CD14-positive monocyte (primary cell): ENCODE results near the gene HEY2. TPM values are rescaled to one million over a fixed set of nuclear protein-coding genes. Genes with fewer than 3 reads are reported as not detected.
"Not testable (repeated sequence)": the region's sequence is repeated elsewhere in the genome, so short reads cannot be mapped to it uniquely, and the experiment has no call there.

Experiments used
- DNase-seq, 3 donors: peaks; one replicate each; pipeline ENCODE4 v3.0.0-alpha.2; 2011 to 2022
- H2AFZ ChIP-seq: 2 replicates; pipeline ENCODE4 v1.6.0; 2012; ENCODE audit warnings: mild to moderate bottlenecking, low read depth, low read length, inconsistent platforms; ENCODE audit not compliant: insufficient read depth, poor library complexity, severe bottlenecking
- H3K27ac ChIP-seq, 2 donors: 1 replicate in 1 of 2; 2 replicates in 1 of 2; pipeline ENCODE4 v1.5.1; 2012 to 2013; ENCODE audit warnings: low read length in 2 of 2, control low read depth in 1 of 2, inconsistent platforms in 1 of 2, low read depth in 1 of 2, mild to moderate bottlenecking in 1 of 2
- H3K27me3 ChIP-seq, 2 donors: one replicate each; pipeline versions ENCODE4 v1.6.0 to v1.6.1; 2011 to 2013; ENCODE audit warnings: low read length in 2 of 2; ENCODE audit not compliant: control insufficient read depth in 2 of 2, insufficient read depth in 2 of 2
- H3K36me3 ChIP-seq, 2 donors: replicated peaks in 1 of 2; 1 replicate in 1 of 2; 2 replicates in 1 of 2; pipeline versions ENCODE4 v1.5.1 to v1.6.1; 2012 to 2013; ENCODE audit warnings: low read length in 2 of 2, control low read depth in 1 of 2, inconsistent platforms in 1 of 2, mild to moderate bottlenecking in 1 of 2; ENCODE audit not compliant: insufficient read depth in 2 of 2, control insufficient read depth in 1 of 2
- H3K4me1 ChIP-seq, 2 donors: 1 replicate in 1 of 2; 2 replicates in 1 of 2; pipeline versions ENCODE4 v1.5.1 to v1.6.1; 2012 to 2013; ENCODE audit warnings: low read length in 2 of 2, control low read depth in 1 of 2, inconsistent platforms in 1 of 2, mild to moderate bottlenecking in 1 of 2, moderate library complexity in 1 of 2; ENCODE audit not compliant: insufficient read depth in 2 of 2, control insufficient read depth in 1 of 2
- H3K4me2 ChIP-seq: replicated peaks from 2 replicates; pipeline ENCODE3; 2012; ENCODE audit warnings: low read length, moderate library complexity, mild to moderate bottlenecking; ENCODE audit not compliant: poor library complexity, severe bottlenecking; ENCODE audit errors: extremely low read depth
- H3K4me3 ChIP-seq, 3 experiments: fragments of 200-600 bp in 1 of 3; sonication (generic) in 1 of 3; replicated peaks in 1 of 3; 1 replicate in 2 of 3; 2 replicates in 1 of 3; pipeline ENCODE4 v1.5.1; 2011 to 2013; ENCODE audit warnings: low read length in 3 of 3, mild to moderate bottlenecking in 3 of 3, control low read depth in 2 of 3, low read depth in 2 of 3, inconsistent platforms in 1 of 3, moderate library complexity in 1 of 3
- H3K79me2 ChIP-seq: 2 replicates; pipeline ENCODE4 v1.6.0; 2012; ENCODE audit warnings: mild to moderate bottlenecking, control low read depth, inconsistent platforms, low read length, moderate library complexity; ENCODE audit not compliant: insufficient read depth
- H3K9ac ChIP-seq: 2 replicates; pipeline ENCODE4 v1.6.0; 2017; ENCODE audit warnings: low read length, mild to moderate bottlenecking; ENCODE audit not compliant: insufficient read depth, poor library complexity, severe bottlenecking
- H3K9me3 ChIP-seq, 2 donors: replicated peaks in 1 of 2; 1 replicate in 1 of 2; 2 replicates in 1 of 2; pipeline versions ENCODE4 v1.5.1 to v1.6.1; 2012 to 2013; ENCODE audit warnings: low read length in 2 of 2, control low read depth in 1 of 2; ENCODE audit not compliant: control insufficient read depth in 1 of 2, insufficient read depth in 1 of 2
- H4K20me1 ChIP-seq: 2 replicates; pipeline ENCODE4 v1.6.0; 2012; ENCODE audit warnings: mild to moderate bottlenecking, low read length, control low read depth, moderate library complexity; ENCODE audit not compliant: insufficient read depth
- H3K27ac Mint-ChIP-seq, 7 donors: one replicate each; pipeline ENCODE4 v1.8.0; 2020; ENCODE audit warnings: mild to moderate bottlenecking in 7 of 7, mixed read lengths in 7 of 7, moderate library complexity in 6 of 7, inconsistent platforms in 2 of 7
- H3K27me3 Mint-ChIP-seq, 3 donors: one replicate each; pipeline ENCODE4 v1.8.0; 2021 to 2022; ENCODE audit warnings: low read depth in 3 of 3, mild to moderate bottlenecking in 3 of 3, mixed read lengths in 3 of 3, moderate library complexity in 3 of 3, inconsistent platforms in 1 of 3
- H3K36me3 Mint-ChIP-seq, 2 donors: one replicate each; pipeline ENCODE4 v1.8.0; 2020; ENCODE audit warnings: mixed read lengths in 2 of 2, inconsistent platforms in 1 of 2, mild to moderate bottlenecking in 1 of 2
- H3K4me1 Mint-ChIP-seq: one replicate; pipeline ENCODE4 v1.8.0; 2020; ENCODE audit warnings: mild to moderate bottlenecking, mixed read lengths
- H3K4me3 Mint-ChIP-seq, 2 donors: one replicate each; pipeline ENCODE4 v1.8.0; 2020; ENCODE audit warnings: mild to moderate bottlenecking in 2 of 2, mixed read lengths in 2 of 2, moderate library complexity in 1 of 2
- H3K9me3 Mint-ChIP-seq, 7 donors: one replicate each; pipeline ENCODE4 v1.8.0; 2020 to 2022; ENCODE audit warnings: mixed read lengths in 7 of 7, mild to moderate bottlenecking in 6 of 7, moderate library complexity in 6 of 7, inconsistent platforms in 2 of 7
- CTCF ChIP-seq: fragments of 200-600 bp; IDR thresholded peaks from one replicate; pipeline ENCODE4 v1.8.0; 2022; ENCODE audit warnings: antibody characterized with exemption, mild to moderate bottlenecking
- WGBS: methylation state at CpG from one replicate; pipeline ENCODE4 v1.1.5; 2013; ENCODE audit warnings: missing lambda C conversion rate; ENCODE audit not compliant: insufficient coverage; 5-methylcytosine and 5-hydroxymethylcytosine counted together
- intact Hi-C, 2 donors: fragments of 100-400 bp; cut with micrococcal nuclease; formaldehyde crosslinking; loops; one replicate each; pipeline versions ENCODE4 v1.15.0 to v1.15.1; 2023
- polyA plus RNA-seq, 3 donors: library from polyadenylated mRNA; depleted of rRNA in 1 of 3; unstranded in 2 of 3; stranded (reverse) in 1 of 3; fragments of 300-500 nt in 2 of 3; fragments of >200 nt in 1 of 3; fragmentation: Illumina TruSeq in 2 of 3; gene quantifications; 1 replicate in 2 of 3; 2 replicates in 1 of 3; pipeline ENCODE4 v1.2.3, GENCODE V29; 2012 to 2021

HEY2 gene
- polyA plus RNA-seq, 3 donors, result not detected

GRCh38 chr6:125802943-125803377 is 53.5 kb downstream of the HEY2 start:
- intact Hi-C loops, result no loop called here
- Mint-ChIP-seq H3K27me3 (no peaks in the 10 kb centered on the region), H3K4me1 (peaks cover 54% of the 10 kb centered on the region), H3K27ac (peak overlapping the region; percentile 83 to 90 (median 88)), H3K4me3 (peak overlapping the region in 1 of 2 donors; percentile 71), H3K36me3 (peaks cover 0 to 2% of the 10 kb centered on the region in 2 donors), H3K9me3 (no peaks in the 10 kb centered on the region)
- H3K27ac ChIP-seq, result peak overlapping the region; percentile 3 to 85
- DNase-seq, result peak; percentile 67 to 76 (median 76)
- peaks cover 37 to 40% of the 10 kb centered on the region in 2 donors for H3K4me1 ChIP-seq
- TF ChIP-seq CTCF, result no peak
- H3K4me2 ChIP-seq, result peak overlapping the region; percentile 51
- peaks cover 51% of the 10 kb centered on the region for H3K79me2 ChIP-seq
- H2AFZ ChIP-seq, result peak overlapping the region; percentile 48
- no peaks in the 10 kb centered on the region for H4K20me1 ChIP-seq
- no peaks in the 10 kb centered on the region for H3K36me3 ChIP-seq
- no peak overlapping the region for H3K9ac ChIP-seq
- H3K27me3 ChIP-seq, result no peaks in the 10 kb centered on the region
- H3K4me3 ChIP-seq, result peak overlapping the region in 2 of 3 experiments; percentile 5 to 44
- WGBS, result no CpG with 5 or more reads among the region's 4 CpGs
- H3K9me3 ChIP-seq, result no peaks in the 10 kb centered on the region

GRCh38 chr6:125804264-125804663 is 54.8 kb downstream of the HEY2 start:
- Mint-ChIP-seq H3K27me3 (peaks cover 0 to 2% (median 0%) of the 10 kb centered on the region in 3 donors), H3K4me1 (peaks cover 50% of the 10 kb centered on the region), H3K9me3 (peaks cover 0 to 3% (median 0%) of the 10 kb centered on the region in 7 donors), H3K4me3 (no peak overlapping the region), H3K27ac (peak overlapping the region in 2 of 7 donors; percentile 4 to 36), H3K36me3 (peaks cover 0 to 5% of the 10 kb centered on the region in 2 donors)
- Histone ChIP-seq H3K36me3 (no peaks in the 10 kb centered on the region), H3K9ac (no peak overlapping the region), H3K4me1 (peaks cover 28 to 30% of the 10 kb centered on the region in 2 donors), H3K27ac (no peak overlapping the region), H3K4me3 (no peak overlapping the region), H3K4me2 (no peak overlapping the region), H2AFZ (no peak overlapping the region), H3K9me3 (no peaks in the 10 kb centered on the region), H4K20me1 (no peaks in the 10 kb centered on the region), H3K27me3 (no peaks in the 10 kb centered on the region), H3K79me2 (peaks cover 52% of the 10 kb centered on the region)
- intact Hi-C loops, result no loop called here
- no peak for TF ChIP-seq CTCF
- DNase-seq, result no peak

- H3K36me3 Mint-ChIP-seq, H3K9me3 Mint-ChIP-seq, H4K20me1 ChIP-seq, DNase-seq, H3K27ac ChIP-seq, H3K9ac ChIP-seq, H2AFZ ChIP-seq, H3K36me3 ChIP-seq, H3K27me3 ChIP-seq, H3K4me3 Mint-ChIP-seq, H3K27me3 Mint-ChIP-seq, intact Hi-C loops, H3K4me2 ChIP-seq, H3K4me3 ChIP-seq, H3K9me3 ChIP-seq: not testable (repeated sequence)
- peak overlapping the region in 2 of 7 donors; percentile 20 to 30 for H3K27ac Mint-ChIP-seq
- WGBS, result 100% methylated on average over 2 of the region's 10 CpGs
- H3K4me1 Mint-ChIP-seq, result peaks cover 44% of the 10 kb centered on the region
- peaks cover 23% of the 10 kb centered on the region in 2 donors for H3K4me1 ChIP-seq
- peaks cover 55% of the 10 kb centered on the region for H3K79me2 ChIP-seq
Measured at GRCh38 chr6:125804866-125805425, 55.5 kb downstream of the HEY2 start.
